SJCRH30 (cell line): ENCODE data around the gene ZFYVE19. TPM values are rescaled to one million over a fixed set of nuclear protein-coding genes. Genes with fewer than 3 reads are reported as not detected.

Experiments
- DNase-seq, 2 experiments: peaks; one replicate each; pipeline ENCODE4 v3.0.0-alpha.2; 2015 to 2020
- H3K27ac ChIP-seq: fragments of 250-450 bp; sonication (Bioruptor Pico); 2 replicates; pipeline ENCODE4 v1.5.1; 2020; ENCODE audit warnings: mild to moderate bottlenecking, moderate library complexity
- H3K27me3 ChIP-seq: fragments of 250-450 bp; sonication (Bioruptor Pico); 2 replicates; pipeline ENCODE4 v1.5.1; 2020; ENCODE audit warnings: mild to moderate bottlenecking, moderate library complexity
- H3K36me3 ChIP-seq: fragments of 250-450 bp; sonication (Bioruptor Pico); 2 replicates; pipeline ENCODE4 v1.5.1; 2020; ENCODE audit warnings: mild to moderate bottlenecking, moderate library complexity
- H3K4me1 ChIP-seq: fragments of 250-450 bp; sonication (Bioruptor Pico); 2 replicates; pipeline ENCODE4 v1.5.1; 2020; ENCODE audit warnings: mild to moderate bottlenecking, moderate library complexity
- H3K4me3 ChIP-seq: fragments of 250-450 bp; sonication (Bioruptor Pico); 2 replicates; pipeline ENCODE4 v1.5.1; 2020; ENCODE audit warnings: mild to moderate bottlenecking, moderate library complexity
- H3K9me3 ChIP-seq: fragments of 250-450 bp; sonication (Bioruptor Pico); replicated peaks from 2 replicates; pipeline ENCODE4 v1.5.1; 2020; ENCODE audit warnings: mild to moderate bottlenecking, moderate library complexity
- total RNA-seq: library from RNA; depleted of rRNA; stranded (reverse); fragments of >200 nt; shearing (Covaris generic); gene quantifications from 2 replicates; pipeline ENCODE4 v1.2.3, GENCODE V29; 2014

The ZFYVE19 gene
- total RNA-seq, 1 experiment from 2014 or later: 10.6 TPM

GRCh38 chr15:40821195-40821594 is 14.3 kb downstream of the ZFYVE19 start:
- Histone ChIP-seq H3K27me3 (no peaks in the 10 kb centered on the region), H3K4me3 (no peak overlapping the region), H3K9me3 (no peaks in the 10 kb centered on the region), H3K27ac (no peak overlapping the region), H3K36me3 (no peaks in the 10 kb centered on the region), H3K4me1 (peaks cover 8% of the 10 kb centered on the region; the same call in 1 of the 2 replicates)
- DNase-seq: no peak

GRCh38 chr15:40823572-40824343 is 16.9 kb downstream of the ZFYVE19 start:
- Histone ChIP-seq H3K9me3 (no peaks in the 10 kb centered on the region), H3K27ac (no peak overlapping the region), H3K27me3 (no peaks in the 10 kb centered on the region), H3K4me3 (no peak overlapping the region), H3K4me1 (peaks cover 8% of the 10 kb centered on the region; the same call in 1 of the 2 replicates), H3K36me3 (no peaks in the 10 kb centered on the region)
- DNase-seq: no peak

GRCh38 chr15:40825661-40826422 is 19.0 kb downstream of the ZFYVE19 start:
- Histone ChIP-seq H3K27me3 (no peaks in the 10 kb centered on the region), H3K9me3 (no peaks in the 10 kb centered on the region), H3K4me1 (peaks cover 8% of the 10 kb centered on the region; the same call in 1 of the 2 replicates), H3K27ac (no peak overlapping the region), H3K4me3 (no peak overlapping the region), H3K36me3 (no peaks in the 10 kb centered on the region)
- DNase-seq: no peak

- no peak for DNase-seq
- no peaks in the 10 kb centered on the region for H3K9me3 ChIP-seq
- H3K27ac ChIP-seq: no peak overlapping the region
Measured at GRCh38 chr15:40826423-40827075, 19.7 kb downstream of the ZFYVE19 start.

GRCh38 chr15:40828447-40829036 is 21.7 kb downstream of the ZFYVE19 start, which contains the start of gene PPP1R14D:
TSS of gene PPP1R14D (minus strand) at chr15:40828708. CDS start at chr15:40828641, 67 bp downstream.
- Histone ChIP-seq H3K36me3 (no peaks in the 10 kb centered on the region), H3K9me3 (no peaks in the 10 kb centered on the region), H3K27ac (no peak within 1 kb of the TSS), H3K27me3 (no peaks in the 10 kb centered on the region), H3K4me1 (peaks cover 11% of the 10 kb centered on the region; the same call in 1 of the 2 replicates), H3K4me3 (no peak within 1 kb of the TSS)
- no peak for DNase-seq

More at GRCh38 chr15:40826423-40827075, 19.7 kb downstream of the ZFYVE19 start:
- Histone ChIP-seq H3K4me3 (no peak overlapping the region), H3K27me3 (no peaks in the 10 kb centered on the region), H3K4me1 (peaks cover 11% of the 10 kb centered on the region; the same call in 1 of the 2 replicates), H3K36me3 (no peaks in the 10 kb centered on the region)

- H3K36me3 ChIP-seq: no peaks in the 10 kb centered on the region
- no peak overlapping the region for H3K27ac ChIP-seq
- no peaks in the 10 kb centered on the region for H3K27me3 ChIP-seq
- no peak overlapping the region for H3K4me3 ChIP-seq
- DNase-seq: no peak
- no peaks in the 10 kb centered on the region for H3K9me3 ChIP-seq
- H3K4me1 ChIP-seq: peaks cover 11% of the 10 kb centered on the region; the same call in 1 of the 2 replicates
Measured at GRCh38 chr15:40829115-40829514, 22.2 kb downstream of the ZFYVE19 start.

- Histone ChIP-seq H3K27ac (no peak overlapping the region), H3K27me3 (no peaks in the 10 kb centered on the region), H3K4me1 (peaks cover 15% of the 10 kb centered on the region), H3K4me3 (no peak overlapping the region), H3K36me3 (no peaks in the 10 kb centered on the region), H3K9me3 (no peaks in the 10 kb centered on the region)
- DNase-seq: peak; percentile 74 to 88
Measured at GRCh38 chr15:40830884-40831283, 24.0 kb downstream of the ZFYVE19 start.

- no peaks in the 10 kb centered on the region for H3K36me3 ChIP-seq
- H3K4me1 ChIP-seq: peaks cover 14% of the 10 kb centered on the region
- no peak overlapping the region for H3K27ac ChIP-seq
- no peaks in the 10 kb centered on the region for H3K27me3 ChIP-seq
- H3K4me3 ChIP-seq: no peak overlapping the region
- DNase-seq: no peak
- H3K9me3 ChIP-seq: no peaks in the 10 kb centered on the region
Measured at GRCh38 chr15:40831861-40832260, 25.0 kb downstream of the ZFYVE19 start.

GRCh38 chr15:40832903-40833302 is 26.0 kb downstream of the ZFYVE19 start:
- Histone ChIP-seq H3K4me1 (peaks cover 14% of the 10 kb centered on the region), H3K9me3 (no peaks in the 10 kb centered on the region), H3K27ac (no peak overlapping the region), H3K4me3 (no peak overlapping the region), H3K36me3 (no peaks in the 10 kb centered on the region), H3K27me3 (no peaks in the 10 kb centered on the region)
- DNase-seq: no peak

- Histone ChIP-seq H3K27me3 (no peaks in the 10 kb centered on the region), H3K4me1 (peaks cover 14% of the 10 kb centered on the region), H3K4me3 (no peak overlapping the region), H3K9me3 (no peaks in the 10 kb centered on the region), H3K36me3 (no peaks in the 10 kb centered on the region), H3K27ac (no peak overlapping the region)
- no peak for DNase-seq
Measured at GRCh38 chr15:40836020-40836419, 29.1 kb downstream of the ZFYVE19 start.

- H3K27me3 ChIP-seq: no peaks in the 10 kb centered on the region
- H3K4me1 ChIP-seq: peaks cover 11% of the 10 kb centered on the region
- no peak overlapping the region for H3K4me3 ChIP-seq
- no peaks in the 10 kb centered on the region for H3K9me3 ChIP-seq
- H3K36me3 ChIP-seq: no peaks in the 10 kb centered on the region
- DNase-seq: no peak
- H3K27ac ChIP-seq: no peak overlapping the region
Measured at GRCh38 chr15:40838756-40839155, 31.9 kb downstream of the ZFYVE19 start.

- Histone ChIP-seq H3K4me3 (no peak overlapping the region), H3K4me1 (peaks cover 6% of the 10 kb centered on the region), H3K9me3 (no peaks in the 10 kb centered on the region), H3K36me3 (no peaks in the 10 kb centered on the region), H3K27me3 (no peaks in the 10 kb centered on the region), H3K27ac (no peak overlapping the region)
- DNase-seq: no peak
Measured at GRCh38 chr15:40841741-40842140, 34.9 kb downstream of the ZFYVE19 start.

- no peak overlapping the region for H3K4me3 ChIP-seq
- no peaks in the 10 kb centered on the region for H3K9me3 ChIP-seq
- no peaks in the 10 kb centered on the region for H3K36me3 ChIP-seq
- H3K27ac ChIP-seq: no peak overlapping the region
- no peak for DNase-seq
- H3K27me3 ChIP-seq: no peaks in the 10 kb centered on the region
- peaks cover 20% of the 10 kb centered on the region for H3K4me1 ChIP-seq
Measured at GRCh38 chr15:40843261-40843884, 36.5 kb downstream of the ZFYVE19 start.
